HTR-8/SVneo (cell line): ENCODE data around the gene FCGR3B.
"Not testable (repeated sequence)": the region's sequence is repeated elsewhere in the genome, so short reads cannot be mapped to it uniquely, and the experiment has no call there.

Experiments used
- DNase-seq: peaks from one replicate; pipeline ENCODE4 v3.0.0; 2011; ENCODE audit warnings: low spot score, mixed read lengths; ENCODE audit not compliant: insufficient read length
- FAIRE-seq: peaks from 2 replicates; lab custom pipeline; 2011; peaks lifted over from hg19 to GRCh38; lab: Jason Lieb, UNC

Gene FCGR3B

GRCh38 chr1:161642697-161643096 is 11.7 kb upstream of the FCGR3B start:
- FAIRE-seq: not testable (repeated sequence)

GRCh38 chr1:161639203-161639602 is 8.2 kb upstream of the FCGR3B start:
- not testable (repeated sequence) for DNase-seq, FAIRE-seq

More at GRCh38 chr1:161642697-161643096, 11.7 kb upstream of the FCGR3B start:
- not testable (repeated sequence) for DNase-seq

GRCh38 chr1:161638251-161638993 is 7.4 kb upstream of the FCGR3B start:
- DNase-seq, FAIRE-seq: not testable (repeated sequence)

- not testable (repeated sequence) for DNase-seq, FAIRE-seq
These were observed 6.0 kb upstream of the FCGR3B start for GRCh38 chr1:161636976-161637375.

- DNase-seq, FAIRE-seq: not testable (repeated sequence)
These were observed 5.3 kb upstream of the FCGR3B start for GRCh38 chr1:161636189-161636782.

GRCh38 chr1:161634993-161635392 is 4.0 kb upstream of the FCGR3B start:
- not testable (repeated sequence) for DNase-seq, FAIRE-seq

- DNase-seq, FAIRE-seq: not testable (repeated sequence)
These were observed 741 bp downstream of the FCGR3B start for GRCh38 chr1:161630128-161630742.

GRCh38 chr1:161626445-161627146 is 4.4 kb downstream of the FCGR3B start:
- not testable (repeated sequence) for DNase-seq, FAIRE-seq

- not testable (repeated sequence) for FAIRE-seq, DNase-seq
These were observed 6.4 kb downstream of the FCGR3B start for GRCh38 chr1:161624605-161625004.

GRCh38 chr1:161623401-161624051 is 7.5 kb downstream of the FCGR3B start:
- DNase-seq, FAIRE-seq: not testable (repeated sequence)

- not testable (repeated sequence) for FAIRE-seq
These were observed 8.9 kb downstream of the FCGR3B start for GRCh38 chr1:161622054-161622453.

GRCh38 chr1:161621181-161622000 is 9.6 kb downstream of the FCGR3B start:
- peak; percentile 34 for DNase-seq
- not testable (repeated sequence) for FAIRE-seq

More at GRCh38 chr1:161622054-161622453, 8.9 kb downstream of the FCGR3B start:
- not testable (repeated sequence) for DNase-seq

- not testable (repeated sequence) for DNase-seq, FAIRE-seq
These were observed 10.6 kb downstream of the FCGR3B start for GRCh38 chr1:161620399-161620798.

GRCh38 chr1:161618517-161618916 is 12.5 kb downstream of the FCGR3B start:
- not testable (repeated sequence) for FAIRE-seq

GRCh38 chr1:161616417-161616816 is 14.6 kb downstream of the FCGR3B start:
- not testable (repeated sequence) for FAIRE-seq, DNase-seq

More at GRCh38 chr1:161618517-161618916, 12.5 kb downstream of the FCGR3B start:
- not testable (repeated sequence) for DNase-seq

- not testable (repeated sequence) for FAIRE-seq, DNase-seq
These were observed 17.8 kb downstream of the FCGR3B start for GRCh38 chr1:161613142-161613514.

GRCh38 chr1:161612322-161613141 is 18.4 kb downstream of the FCGR3B start:
- DNase-seq: peak; percentile 60
- not testable (repeated sequence) for FAIRE-seq

- not testable (repeated sequence) for FAIRE-seq
These were observed 19.1 kb downstream of the FCGR3B start for GRCh38 chr1:161611866-161612321.

More at GRCh38 chr1:161611866-161612321, 19.1 kb downstream of the FCGR3B start:
- DNase-seq: not testable (repeated sequence)
